Trophoblast cell (in vitro differentiated cells and primary cell): ENCODE results near the gene SAA4.
"Not testable (repeated sequence)": the region's sequence is repeated elsewhere in the genome, so short reads cannot be mapped to it uniquely, and the experiment has no call there.

Experiments
- DNase-seq, 2 donors: peaks; one replicate each; pipeline ENCODE4 v3.0.0-alpha.2; 2016
- H2AFZ ChIP-seq: 2 replicates; pipeline ENCODE4 v1.6.1; 2013; ENCODE audit warnings: low read length, moderate library complexity, mild to moderate bottlenecking; ENCODE audit not compliant: insufficient read depth, poor library complexity
- H2AK5ac ChIP-seq: 2 replicates; pipeline ENCODE4 v1.6.1; 2013; ENCODE audit warnings: mild to moderate bottlenecking, low read length
- H2BK120ac ChIP-seq: 2 replicates; pipeline ENCODE4 v1.6.1; 2013; ENCODE audit warnings: low read length, mild to moderate bottlenecking, moderate library complexity; ENCODE audit not compliant: insufficient read depth, poor library complexity
- H2BK12ac ChIP-seq: 2 replicates; pipeline ENCODE4 v1.6.1; 2013; ENCODE audit warnings: mild to moderate bottlenecking, low read length, moderate library complexity
- H2BK5ac ChIP-seq: 2 replicates; pipeline ENCODE4 v1.6.1; 2013; ENCODE audit warnings: low read length, low read depth, moderate library complexity, mild to moderate bottlenecking; ENCODE audit not compliant: poor library complexity
- H3K14ac ChIP-seq: 2 replicates; pipeline ENCODE4 v1.6.1; 2013; ENCODE audit warnings: mild to moderate bottlenecking, low read length
- H3K18ac ChIP-seq: 2 replicates; pipeline ENCODE4 v1.6.1; 2013; ENCODE audit warnings: mild to moderate bottlenecking, low read length
- H3K23ac ChIP-seq: 2 replicates; pipeline ENCODE4 v1.6.1; 2013; ENCODE audit warnings: low read length
- H3K27ac ChIP-seq: 2 replicates; pipeline ENCODE4 v1.5.1; 2013; ENCODE audit warnings: low read depth, mild to moderate bottlenecking, inconsistent platforms, low read length, moderate library complexity
- H3K27me3 ChIP-seq: 2 replicates; pipeline ENCODE4 v1.6.1; 2013; ENCODE audit warnings: inconsistent platforms, mild to moderate bottlenecking, low read length, moderate library complexity; ENCODE audit not compliant: insufficient read depth
- H3K36me3 ChIP-seq, 2 experiments: 1 replicate in 1 of 2; 2 replicates in 1 of 2; pipeline ENCODE4 v1.6.1; 2013; ENCODE audit warnings: low read length in 2 of 2, mild to moderate bottlenecking in 2 of 2, moderate library complexity in 1 of 2; ENCODE audit not compliant: insufficient read depth in 2 of 2, control insufficient read depth in 1 of 2
- H3K4ac ChIP-seq: 2 replicates; pipeline ENCODE4 v1.6.1; 2013; ENCODE audit warnings: low read depth, mild to moderate bottlenecking, low read length, moderate library complexity
- H3K4me1 ChIP-seq, 2 experiments: 1 replicate in 1 of 2; 2 replicates in 1 of 2; pipeline ENCODE4 v1.6.1; 2013; ENCODE audit warnings: low read length in 2 of 2, mild to moderate bottlenecking in 2 of 2, moderate library complexity in 1 of 2; ENCODE audit not compliant: insufficient read depth in 2 of 2, control insufficient read depth in 1 of 2
- H3K4me2 ChIP-seq: 2 replicates; pipeline ENCODE4 v1.6.1; 2013; ENCODE audit warnings: inconsistent platforms, mild to moderate bottlenecking, low read length, moderate library complexity
- H3K4me3 ChIP-seq: 2 replicates; pipeline ENCODE4 v1.5.1; 2013; ENCODE audit warnings: mild to moderate bottlenecking, low read depth, low read length, inconsistent platforms
- H3K79me1 ChIP-seq: one replicate; pipeline ENCODE4 v1.6.1; 2013; ENCODE audit warnings: low read length
- H3K79me2 ChIP-seq: 2 replicates; pipeline ENCODE4 v1.6.1; 2013; ENCODE audit warnings: low read length, mild to moderate bottlenecking; ENCODE audit not compliant: control insufficient read depth, insufficient read depth, poor library complexity
- H3K9ac ChIP-seq: 2 replicates; pipeline ENCODE4 v1.6.1; 2013; ENCODE audit warnings: mild to moderate bottlenecking, low read length
- H3K9me3 ChIP-seq: 2 replicates; pipeline ENCODE4 v1.6.1; 2013; ENCODE audit warnings: low read depth, mild to moderate bottlenecking, control low read depth, inconsistent platforms, low read length; ENCODE audit not compliant: insufficient read depth
- H4K12ac ChIP-seq: 2 replicates; pipeline ENCODE4 v1.6.1; 2013; ENCODE audit warnings: low read depth, mild to moderate bottlenecking, low read length, moderate library complexity
- H4K8ac ChIP-seq: 2 replicates; pipeline ENCODE4 v1.6.1; 2013; ENCODE audit warnings: low read depth, mild to moderate bottlenecking, low read length, moderate library complexity
- H4K91ac ChIP-seq: one replicate; pipeline ENCODE4 v1.6.1; 2013; ENCODE audit warnings: low read depth, mild to moderate bottlenecking, low read length, moderate library complexity
- WGBS: extraction: QIAGEN DNeasy Blood & Tissue Kit; methylation state at CpG from one replicate; pipeline ENCODE4 v1.1.7; 2013; ENCODE audit warnings: missing lambda C conversion rate; ENCODE audit not compliant: insufficient read length, insufficient coverage; ENCODE audit errors: extremely low coverage; 5-methylcytosine and 5-hydroxymethylcytosine counted together

The SAA4 gene

DNA sequence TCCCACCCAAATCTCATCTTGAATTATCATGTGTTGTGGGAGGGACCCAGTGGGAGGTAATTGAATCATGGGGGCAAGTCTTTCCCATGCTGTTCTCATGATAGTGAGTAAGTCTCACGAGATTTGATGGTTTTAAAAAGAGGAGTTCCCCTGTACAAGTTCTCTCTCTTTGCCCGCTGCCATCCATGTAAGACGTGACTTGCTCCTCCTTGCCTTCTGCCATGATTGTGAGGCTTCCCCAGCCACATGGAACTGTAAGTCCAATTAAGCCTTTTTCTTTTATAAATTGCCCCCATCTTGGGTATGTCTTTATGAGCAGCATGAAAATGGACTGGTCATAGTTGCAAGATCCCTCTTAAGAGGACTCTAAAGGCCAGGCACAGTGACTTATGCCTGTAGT lies 38.9 kb downstream of the SAA4 start:
- H3K4me3 ChIP-seq, H3K9ac ChIP-seq, H3K18ac ChIP-seq, H4K91ac ChIP-seq, H3K14ac ChIP-seq, H3K79me2 ChIP-seq, H3K4me2 ChIP-seq, H4K12ac ChIP-seq, H2AK5ac ChIP-seq, H3K27me3 ChIP-seq, H3K79me1 ChIP-seq, H2BK5ac ChIP-seq, H2AFZ ChIP-seq, H3K36me3 ChIP-seq, H3K4me1 ChIP-seq, H4K8ac ChIP-seq, H3K4ac ChIP-seq, H2BK12ac ChIP-seq, H3K9me3 ChIP-seq, DNase-seq, H3K27ac ChIP-seq, H3K23ac ChIP-seq, H2BK120ac ChIP-seq: not testable (repeated sequence)
- WGBS, result no CpG with 5 or more reads among the region's 3 CpGs

DNA sequence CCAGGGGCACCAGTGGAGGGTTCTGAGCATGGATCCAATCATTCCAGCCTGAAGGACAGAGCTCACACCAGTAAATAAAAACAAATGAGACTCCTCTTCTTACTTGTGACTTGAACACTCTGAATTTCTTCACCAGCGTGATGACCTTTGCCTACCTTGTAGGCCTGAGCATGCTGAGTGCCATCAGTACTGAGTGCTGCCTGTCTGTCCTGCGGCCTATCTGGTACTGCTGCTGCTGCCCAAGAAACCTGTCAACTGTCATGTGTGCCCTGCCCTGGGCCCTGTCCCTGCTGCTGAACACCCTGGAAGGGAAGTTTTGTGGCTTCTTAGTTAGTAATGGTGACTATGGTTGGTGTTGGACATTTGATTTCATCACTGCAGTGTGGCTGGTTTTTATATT lies 40.1 kb downstream of the SAA4 start:
- Histone ChIP-seq H4K91ac (no peak overlapping the region), H3K4ac (no peak overlapping the region), H3K27me3 (no peaks in the 10 kb centered on the region), H3K14ac (no peak overlapping the region), H2BK5ac (no peak overlapping the region), H2BK12ac (no peak overlapping the region), H3K23ac (no peak overlapping the region), H3K9me3 (peaks cover 2% of the 10 kb centered on the region), H2BK120ac (no peak overlapping the region), H3K36me3 (no peaks in the 10 kb centered on the region), H3K79me2 (no peaks in the 10 kb centered on the region), H3K18ac (no peak overlapping the region), H4K12ac (no peak overlapping the region), H4K8ac (no peak overlapping the region), H2AFZ (no peak overlapping the region), H2AK5ac (no peak overlapping the region), H3K4me3 (no peak overlapping the region), H3K79me1 (no peaks in the 10 kb centered on the region), H3K9ac (no peak overlapping the region), H3K27ac (no peak overlapping the region), H3K4me1 (no peaks in the 10 kb centered on the region), H3K4me2 (no peak overlapping the region)
- no CpG with 5 or more reads among the region's 2 CpGs for WGBS
- DNase-seq, result no peak

GRCh38 chr11:18193010-18193409 lies 43.6 kb downstream of the SAA4 start:
- Histone ChIP-seq H3K9me3 (peaks cover 4% of the 10 kb centered on the region), H4K91ac (no peak overlapping the region)

GRCh38 chr11:18191376-18191775 lies 45.2 kb downstream of the SAA4 start:
- no peak overlapping the region for H2BK12ac ChIP-seq
- H3K79me1 ChIP-seq, result no peaks in the 10 kb centered on the region
- no peak overlapping the region for H2AFZ ChIP-seq
- H4K91ac ChIP-seq, result no peak overlapping the region
- H2AK5ac ChIP-seq, result no peak overlapping the region
- WGBS, result no CpG with 5 or more reads among the region's 3 CpGs
- no peak overlapping the region for H4K12ac ChIP-seq
- H3K36me3 ChIP-seq, result no peaks in the 10 kb centered on the region
- H3K4ac ChIP-seq, result no peak overlapping the region
- no peak overlapping the region for H2BK5ac ChIP-seq
- no peak overlapping the region for H3K4me3 ChIP-seq
- H3K23ac ChIP-seq, result no peak overlapping the region
- H3K27me3 ChIP-seq, result no peaks in the 10 kb centered on the region
- no peak overlapping the region for H2BK120ac ChIP-seq
- no peaks in the 10 kb centered on the region for H3K4me1 ChIP-seq
- H3K9me3 ChIP-seq, result peaks cover 4% of the 10 kb centered on the region
- no peaks in the 10 kb centered on the region for H3K79me2 ChIP-seq
- no peak for DNase-seq
- no peak overlapping the region for H4K8ac ChIP-seq
- no peak overlapping the region for H3K27ac ChIP-seq
- H3K14ac ChIP-seq, result no peak overlapping the region
- no peak overlapping the region for H3K4me2 ChIP-seq
- H3K9ac ChIP-seq, result no peak overlapping the region
- H3K18ac ChIP-seq, result no peak overlapping the region

More at GRCh38 chr11:18193010-18193409, 43.6 kb downstream of the SAA4 start:
- Histone ChIP-seq H2BK120ac (no peak overlapping the region), H3K4me3 (no peak overlapping the region), H3K27ac (no peak overlapping the region), H3K4ac (no peak overlapping the region), H3K79me2 (no peaks in the 10 kb centered on the region), H2AK5ac (no peak overlapping the region), H3K36me3 (no peaks in the 10 kb centered on the region), H2AFZ (no peak overlapping the region), H3K9ac (no peak overlapping the region), H2BK5ac (no peak overlapping the region), H4K12ac (no peak overlapping the region), H2BK12ac (no peak overlapping the region), H3K4me1 (no peaks in the 10 kb centered on the region), H3K18ac (no peak overlapping the region), H4K8ac (no peak overlapping the region), H3K14ac (no peak overlapping the region), H3K23ac (no peak overlapping the region), H3K27me3 (no peaks in the 10 kb centered on the region), H3K4me2 (no peak overlapping the region), H3K79me1 (no peaks in the 10 kb centered on the region)
- DNase-seq, result no peak
- no CpG with 5 or more reads among the region's 4 CpGs for WGBS
